Mucosa of stomach (tissue), 1 donor: ENCODE measurements around the gene NSG1.

Experiments
- H3K27me3 ChIP-seq: one replicate; pipeline ENCODE4 v1.7.0; 2013; ENCODE audit warnings: mild to moderate bottlenecking, low read length; ENCODE audit not compliant: control insufficient read depth, insufficient read depth
- H3K36me3 ChIP-seq: one replicate; pipeline ENCODE4 v1.7.0; 2013; ENCODE audit warnings: low read length; ENCODE audit not compliant: control insufficient read depth, insufficient read depth
- H3K4me1 ChIP-seq: one replicate; pipeline ENCODE4 v1.7.0; 2013; ENCODE audit warnings: mild to moderate bottlenecking, low read length; ENCODE audit not compliant: control insufficient read depth, insufficient read depth
- H3K4me3 ChIP-seq: one replicate; pipeline ENCODE4 v1.7.0; 2013; ENCODE audit warnings: low read length
- H3K9ac ChIP-seq: one replicate; pipeline ENCODE4 v1.7.0; 2013; ENCODE audit warnings: mild to moderate bottlenecking, low read length, moderate library complexity
- H3K9me3 ChIP-seq: one replicate; pipeline ENCODE4 v1.7.0; 2013; ENCODE audit warnings: mild to moderate bottlenecking, low read length, moderate library complexity; ENCODE audit not compliant: control insufficient read depth
- donor health status: Pancreatic carcinoma.

NSG1 gene

DNA sequence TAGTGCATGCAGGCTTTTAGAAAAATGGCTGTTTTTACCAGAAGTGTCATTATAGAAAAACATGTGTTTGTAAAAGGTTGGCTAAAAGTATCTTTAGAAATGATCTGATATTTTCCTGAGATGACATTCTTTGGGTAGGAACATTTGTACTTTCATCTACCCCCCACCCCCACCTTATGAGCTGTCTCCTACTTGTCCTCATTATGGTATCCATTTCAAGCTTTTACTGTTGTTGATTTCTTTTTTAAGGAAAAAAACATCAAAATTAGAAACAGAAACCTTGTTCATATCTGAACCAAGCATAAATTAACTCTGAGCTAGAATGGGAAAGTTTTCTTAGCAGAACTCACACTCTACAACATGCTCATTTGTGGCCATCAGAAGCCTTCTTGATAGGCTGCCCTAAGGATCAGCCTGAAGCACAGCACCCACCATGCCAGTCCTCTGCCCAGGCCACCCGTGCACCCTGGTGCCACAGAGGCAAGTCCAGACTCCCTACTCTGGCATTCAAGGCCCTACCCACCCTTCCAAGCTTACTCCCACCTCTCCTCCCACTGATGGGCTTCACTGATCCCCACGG lies 49.4 kb downstream of the NSG1 start:
- Histone ChIP-seq H3K4me3 (no peak overlapping the region), H3K27me3 (no peaks in the 10 kb centered on the region), H3K9ac (no peak overlapping the region), H3K9me3 (no peaks in the 10 kb centered on the region), H3K4me1 (no peaks in the 10 kb centered on the region), H3K36me3 (peaks cover 12% of the 10 kb centered on the region)

DNA sequence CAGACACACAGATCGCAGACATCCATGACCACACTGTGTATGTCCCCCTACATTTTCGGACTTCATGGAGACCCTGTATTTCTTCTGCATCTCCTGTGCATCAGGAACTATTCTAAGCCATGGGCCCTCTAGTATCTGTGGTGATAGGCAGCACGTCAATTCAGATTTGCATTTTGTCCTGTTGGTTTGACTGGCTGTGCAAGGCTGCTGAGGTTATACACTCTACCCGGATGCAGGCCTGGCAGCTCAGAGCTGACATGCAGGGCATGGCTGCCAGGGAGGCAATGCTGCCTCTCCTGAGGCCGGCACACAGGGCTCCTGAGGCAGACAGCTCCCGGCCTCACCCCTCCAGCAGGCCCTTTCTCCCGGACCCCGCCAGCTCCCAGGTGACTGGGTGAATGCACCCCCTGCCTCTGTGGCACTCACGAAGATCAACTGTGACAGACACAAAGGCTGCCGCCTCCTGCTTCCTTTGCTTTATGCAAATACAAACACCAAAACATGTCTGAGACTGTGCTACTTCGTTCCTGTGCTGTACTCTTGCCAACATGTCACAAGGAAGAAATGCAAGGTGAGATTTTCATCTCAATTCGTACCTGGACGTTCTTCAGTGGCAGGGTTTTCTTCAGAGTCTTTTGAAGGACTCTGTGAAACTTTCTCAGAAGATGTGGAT lies 51.0 kb downstream of the NSG1 start:
- no peak overlapping the region for H3K4me3 ChIP-seq
- no peaks in the 10 kb centered on the region for H3K9me3 ChIP-seq
- H3K36me3 ChIP-seq: peaks cover 12% of the 10 kb centered on the region
- no peaks in the 10 kb centered on the region for H3K4me1 ChIP-seq
- no peak overlapping the region for H3K9ac ChIP-seq
- no peaks in the 10 kb centered on the region for H3K27me3 ChIP-seq

DNA sequence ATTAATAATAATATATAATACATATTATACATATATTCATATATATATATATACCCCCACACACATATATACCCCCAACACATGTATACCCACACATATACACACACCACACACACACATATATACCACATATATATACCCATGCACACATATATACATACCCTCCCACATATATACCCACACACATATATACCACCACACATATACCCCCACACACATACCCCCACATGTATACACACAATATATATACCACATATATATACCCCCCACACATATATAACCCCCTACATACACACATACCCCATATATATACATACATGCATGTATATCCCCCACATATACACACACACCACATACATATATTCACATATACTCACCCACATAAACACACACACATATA lies 52.0 kb downstream of the NSG1 start:
- H3K9me3 ChIP-seq: no peaks in the 10 kb centered on the region
- no peaks in the 10 kb centered on the region for H3K27me3 ChIP-seq
- no peak overlapping the region for H3K4me3 ChIP-seq
- H3K4me1 ChIP-seq: no peaks in the 10 kb centered on the region
- peaks cover 12% of the 10 kb centered on the region for H3K36me3 ChIP-seq
- no peak overlapping the region for H3K9ac ChIP-seq

DNA sequence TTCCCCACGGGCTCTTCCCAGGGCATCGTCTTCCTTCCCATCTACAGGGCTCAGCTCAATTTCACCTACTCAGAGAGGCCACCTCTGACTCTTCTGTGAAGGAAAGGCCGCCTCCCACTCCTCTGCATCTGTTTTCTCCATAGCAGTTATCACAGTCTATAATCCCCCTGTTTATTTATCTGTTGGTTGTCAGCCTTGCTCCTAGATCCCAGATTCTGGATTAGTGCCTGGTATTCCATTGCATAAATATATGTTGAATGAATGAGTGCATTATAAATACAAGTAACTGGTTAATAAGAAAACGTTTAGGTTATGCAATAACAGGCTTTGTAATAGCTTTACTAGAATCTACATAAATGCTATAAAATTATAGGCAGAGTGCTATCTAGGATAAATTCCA lies 52.9 kb downstream of the NSG1 start:
- no peaks in the 10 kb centered on the region for H3K4me1 ChIP-seq
- no peak overlapping the region for H3K9ac ChIP-seq
- peaks cover 12% of the 10 kb centered on the region for H3K36me3 ChIP-seq
- H3K27me3 ChIP-seq: no peaks in the 10 kb centered on the region
- H3K9me3 ChIP-seq: no peaks in the 10 kb centered on the region
- no peak overlapping the region for H3K4me3 ChIP-seq

DNA sequence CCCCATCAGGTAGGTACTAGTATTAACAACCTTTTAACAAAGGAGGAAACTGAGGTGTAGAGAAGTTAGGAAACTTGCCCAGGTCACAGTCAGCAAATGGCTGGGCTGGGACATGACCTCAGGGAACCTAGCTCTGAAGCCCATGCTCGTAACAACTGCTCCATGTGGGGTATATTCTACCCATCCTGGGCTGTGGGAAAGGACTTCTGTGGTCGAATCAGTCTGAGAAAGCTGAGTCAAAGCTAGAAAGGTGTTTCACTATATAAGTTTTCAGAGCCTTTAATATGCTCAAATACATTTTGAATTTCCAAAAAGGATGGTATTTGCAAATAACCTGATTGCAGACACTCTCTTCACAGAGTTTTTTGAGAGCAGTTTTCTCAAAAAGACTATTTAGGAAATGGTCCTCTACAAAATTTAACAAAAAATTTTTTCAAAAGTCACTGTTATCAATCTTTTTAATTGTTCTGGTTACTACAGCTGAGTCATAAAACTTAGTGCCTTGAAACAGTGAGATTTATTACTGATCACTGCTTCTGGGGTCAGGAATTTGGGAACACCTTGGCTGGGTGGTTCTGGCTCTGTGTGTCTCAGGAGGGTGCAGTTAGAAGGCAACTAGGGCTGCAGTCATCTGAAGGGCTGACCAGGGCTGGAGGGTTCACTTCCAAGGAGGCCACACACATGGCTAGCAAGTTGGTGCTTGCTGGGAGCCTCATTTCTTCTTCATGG lies 53.6 kb downstream of the NSG1 start:
- H3K27me3 ChIP-seq: no peaks in the 10 kb centered on the region
- H3K4me3 ChIP-seq: no peak overlapping the region
- H3K9ac ChIP-seq: no peak overlapping the region
- H3K4me1 ChIP-seq: no peaks in the 10 kb centered on the region
- no peaks in the 10 kb centered on the region for H3K9me3 ChIP-seq
- H3K36me3 ChIP-seq: peaks cover 12% of the 10 kb centered on the region

DNA sequence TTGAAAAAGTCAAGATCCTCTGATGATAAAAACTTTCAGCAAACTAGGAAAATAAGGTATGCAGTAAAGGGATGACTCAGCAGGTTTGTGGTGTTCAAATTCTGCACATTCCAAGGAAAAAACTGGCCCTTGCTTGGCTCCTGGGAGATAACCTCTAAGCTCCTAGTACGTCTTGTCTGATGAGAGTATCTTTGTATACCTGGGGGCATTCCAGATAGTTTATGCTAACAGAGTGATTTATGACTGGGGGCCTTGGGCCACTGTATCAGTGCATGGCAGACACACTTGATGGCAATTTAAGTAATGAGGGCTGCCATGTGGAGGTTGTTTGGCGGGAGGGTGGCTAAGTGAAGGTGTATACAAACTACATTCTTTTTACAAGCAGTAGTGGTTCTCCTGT lies 56.9 kb downstream of the NSG1 start:
- no peaks in the 10 kb centered on the region for H3K4me1 ChIP-seq
- H3K9me3 ChIP-seq: no peaks in the 10 kb centered on the region
- no peaks in the 10 kb centered on the region for H3K27me3 ChIP-seq
- no peak overlapping the region for H3K9ac ChIP-seq
- no peaks in the 10 kb centered on the region for H3K36me3 ChIP-seq
- no peak overlapping the region for H3K4me3 ChIP-seq

DNA sequence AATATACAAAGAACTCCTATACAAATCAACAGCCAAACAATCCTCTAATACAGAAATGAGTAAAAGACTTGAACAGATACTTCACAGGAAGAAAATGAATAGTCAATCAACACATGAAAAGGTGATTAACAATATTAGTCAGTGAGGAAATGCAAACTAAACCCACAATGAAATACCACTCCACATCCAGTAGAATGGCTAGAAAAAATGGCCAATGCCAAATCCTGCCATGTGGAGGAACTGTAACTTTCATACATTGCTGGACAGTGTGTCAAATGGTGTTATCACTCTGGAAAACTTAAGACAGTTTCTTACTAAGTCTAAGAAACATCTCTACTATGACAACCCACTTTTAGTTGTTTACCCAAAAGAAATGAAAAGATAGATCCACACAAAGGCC lies 59.5 kb downstream of the NSG1 start:
- Histone ChIP-seq H3K9ac (no peak overlapping the region), H3K36me3 (no peaks in the 10 kb centered on the region), H3K4me3 (no peak overlapping the region), H3K9me3 (no peaks in the 10 kb centered on the region), H3K4me1 (no peaks in the 10 kb centered on the region), H3K27me3 (no peaks in the 10 kb centered on the region)

DNA sequence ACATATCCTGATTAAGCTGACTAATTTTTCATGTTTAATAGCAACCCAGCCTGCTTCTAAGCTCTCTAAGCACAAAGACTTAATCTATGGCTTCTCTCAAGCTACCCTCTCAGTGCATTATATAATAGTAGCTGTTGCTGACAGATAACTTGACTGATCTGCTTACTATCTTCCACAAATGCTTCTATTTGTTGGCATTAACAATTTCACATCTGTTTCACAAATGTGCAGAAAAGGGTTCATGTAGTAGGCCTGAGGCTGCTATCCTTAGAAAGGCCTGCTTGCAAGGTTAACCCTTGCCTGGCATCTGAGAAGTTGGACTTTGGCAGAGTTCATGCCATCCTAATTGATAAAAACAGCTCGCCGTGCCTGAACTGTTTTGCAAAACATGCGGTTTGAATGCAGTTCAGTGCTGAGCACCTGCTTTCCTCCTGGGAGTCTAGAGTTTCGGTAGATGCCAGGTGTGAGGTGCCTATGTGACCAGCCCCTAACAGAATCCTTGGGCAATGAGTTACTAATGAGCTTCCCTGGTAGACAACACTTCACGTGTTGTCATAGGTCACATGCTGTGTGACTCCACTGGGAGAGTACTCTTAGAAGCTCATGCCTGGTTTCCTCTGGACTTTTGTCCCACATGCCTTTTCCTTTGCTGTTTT lies 68.4 kb downstream of the NSG1 start:
- Histone ChIP-seq H3K4me1 (no peaks in the 10 kb centered on the region), H3K9ac (no peak overlapping the region), H3K27me3 (no peaks in the 10 kb centered on the region), H3K4me3 (no peak overlapping the region), H3K9me3 (no peaks in the 10 kb centered on the region), H3K36me3 (peaks cover 5% of the 10 kb centered on the region)

DNA sequence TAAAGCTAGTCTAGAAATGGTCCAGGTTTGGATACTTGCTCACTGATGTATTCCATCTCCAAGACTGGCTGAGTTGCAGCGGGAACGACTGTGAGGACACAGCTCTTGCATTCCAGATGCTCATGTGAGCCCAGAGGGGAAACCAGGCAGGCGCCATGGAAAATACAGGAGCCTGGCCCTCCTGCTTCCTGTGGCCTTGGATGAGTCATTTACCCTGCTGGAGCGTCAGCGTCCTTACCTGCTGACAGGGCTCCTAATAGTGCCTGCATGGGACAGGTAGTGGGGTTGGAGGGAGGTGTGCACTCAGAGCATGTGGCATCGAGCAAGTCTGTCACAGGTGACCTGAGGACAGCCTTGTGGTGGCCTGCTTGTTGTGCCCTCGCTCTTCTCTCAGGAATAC lies 69.4 kb downstream of the NSG1 start:
- Histone ChIP-seq H3K9me3 (no peaks in the 10 kb centered on the region), H3K36me3 (peaks cover 5% of the 10 kb centered on the region), H3K27me3 (no peaks in the 10 kb centered on the region), H3K4me1 (no peaks in the 10 kb centered on the region), H3K4me3 (no peak overlapping the region), H3K9ac (no peak overlapping the region)

DNA sequence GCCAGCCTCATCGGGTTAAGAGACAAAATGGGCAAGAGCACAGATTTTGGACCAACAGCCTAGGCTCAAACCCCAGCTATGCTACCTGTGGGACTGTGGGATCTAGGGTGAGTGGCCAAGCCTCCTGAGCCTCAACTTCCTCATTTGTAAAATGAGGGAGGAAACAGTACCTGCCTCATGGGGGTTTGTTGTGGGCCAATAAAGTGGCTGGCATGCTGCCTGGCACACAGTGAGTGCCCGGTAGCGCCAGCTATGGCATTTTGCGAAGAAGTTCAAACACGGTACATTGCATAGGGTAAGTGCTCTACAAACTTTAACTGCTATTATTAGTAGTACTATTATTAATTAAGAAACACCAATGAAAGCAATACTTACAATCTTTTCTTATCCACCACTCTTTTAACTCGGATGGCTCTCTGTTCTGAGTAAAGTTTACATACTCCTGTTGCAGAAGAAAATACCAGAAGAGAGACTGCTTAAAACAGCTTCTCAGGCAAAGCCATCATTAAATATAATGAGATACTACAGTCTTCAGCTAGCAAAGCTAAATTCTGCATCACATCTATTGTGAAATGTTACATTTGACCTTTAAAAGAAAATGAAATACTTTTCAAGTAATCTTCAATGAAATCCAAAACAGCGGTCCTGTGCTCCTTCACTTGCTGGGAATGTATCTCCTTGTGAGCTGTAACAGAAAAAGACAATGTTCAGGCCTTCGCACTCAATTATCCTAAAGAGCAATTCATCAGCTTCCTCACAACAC lies 70.1 kb downstream of the NSG1 start:
- H3K9me3 ChIP-seq: no peaks in the 10 kb centered on the region
- H3K36me3 ChIP-seq: peaks cover 5% of the 10 kb centered on the region
- no peak overlapping the region for H3K4me3 ChIP-seq
- H3K9ac ChIP-seq: no peak overlapping the region
- H3K4me1 ChIP-seq: no peaks in the 10 kb centered on the region
- no peaks in the 10 kb centered on the region for H3K27me3 ChIP-seq

DNA sequence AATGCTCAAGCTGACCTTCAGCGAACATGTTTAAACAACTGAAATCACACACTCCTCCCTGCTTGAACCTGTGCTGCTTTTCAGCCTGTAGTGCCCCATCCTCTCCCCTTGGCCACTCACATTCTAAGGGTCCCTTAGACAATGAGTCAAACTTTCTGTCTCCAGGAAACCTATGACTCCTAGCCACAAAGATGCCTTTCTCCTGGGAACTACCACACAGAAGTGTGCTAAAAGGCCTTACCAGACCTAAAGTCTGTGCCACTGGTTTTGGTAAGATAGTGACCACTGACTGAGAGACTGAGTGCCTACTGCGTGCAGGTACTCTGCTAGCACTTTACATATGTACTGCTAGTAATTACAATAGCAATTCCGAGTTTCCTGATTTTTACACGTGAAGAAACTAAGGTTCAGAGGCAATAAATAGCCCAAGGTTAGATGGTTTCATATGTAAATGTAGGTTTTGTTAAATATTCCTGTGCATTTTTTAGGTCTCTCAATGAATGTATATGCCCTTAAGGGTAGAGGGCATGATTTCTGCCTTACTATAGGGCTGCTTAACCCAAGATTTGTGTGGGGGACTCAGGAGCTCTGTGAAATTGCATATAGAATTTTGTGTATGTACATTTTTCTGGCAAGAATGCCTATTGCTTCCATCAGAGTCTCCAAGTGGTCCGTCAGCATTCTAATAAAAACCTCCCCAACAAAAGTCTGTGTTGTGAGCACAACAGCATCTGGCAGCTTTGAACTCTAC lies 71.1 kb downstream of the NSG1 start:
- Histone ChIP-seq H3K9me3 (no peaks in the 10 kb centered on the region), H3K4me1 (no peaks in the 10 kb centered on the region), H3K36me3 (peaks cover 5% of the 10 kb centered on the region), H3K9ac (no peak overlapping the region), H3K27me3 (no peaks in the 10 kb centered on the region), H3K4me3 (no peak overlapping the region)
